OCI-LY7 (cell line): ENCODE results near the gene MBD3. TPM values are rescaled to one million over a fixed set of nuclear protein-coding genes. Genes with fewer than 3 reads are reported as not detected.
A peak's percentile ranks its signal among the peaks of the same experiment; 100 is the strongest.

Experiments
- BruUV-seq: library from RNA; stranded (reverse); fragments of 400-500 nt; replicated peaks from 2 replicates; lab custom pipeline; 2021; lab: Mats Ljungman, UMichigan
- CTCF ChIA-PET: fragments of 300-600 bp; sonication (Branson Sonifier 250); formaldehyde crosslinking; loops from one replicate; lab custom pipeline; 2022; ENCODE audit warnings: antibody characterized with exemption; ENCODE audit not compliant: unreplicated experiment; lab: Charles Lee
- POLR2A ChIA-PET: fragments of 300-600 bp; sonication (Branson Sonifier 250); formaldehyde crosslinking; loops from one replicate; lab custom pipeline; 2022; ENCODE audit warnings: antibody characterized with exemption; lab: Charles Lee
- DNase-seq: peaks from one replicate; pipeline ENCODE4 v3.0.0-alpha.2; 2015; ENCODE audit warnings: low spot score
- H2AFZ ChIP-seq: fragments of 200-600 bp; sonication (generic), shearing (Covaris generic); 2 replicates; pipeline ENCODE4 v1.6.1; 2014; ENCODE audit warnings: mild to moderate bottlenecking, antibody characterized with exemption, low read length, moderate library complexity
- H3K27ac ChIP-seq: fragments of 200-600 bp; sonication (generic); 2 replicates; pipeline ENCODE4 v1.5.1; 2014; ENCODE audit warnings: mixed run types, low read depth, mild to moderate bottlenecking, moderate library complexity, low read length, inconsistent platforms; ENCODE audit not compliant: poor library complexity, severe bottlenecking
- H3K36me3 ChIP-seq: fragments of 200-600 bp; sonication (generic); 2 replicates; pipeline ENCODE4 v1.6.1; 2014; ENCODE audit warnings: mild to moderate bottlenecking, antibody characterized with exemption, low read length, moderate library complexity, mixed read lengths; ENCODE audit not compliant: insufficient read depth
- H3K4me1 ChIP-seq: fragments of 200-600 bp; sonication (generic); 2 replicates; pipeline ENCODE4 v1.5.1; 2014; ENCODE audit warnings: mild to moderate bottlenecking, low read length; ENCODE audit not compliant: insufficient read depth, poor library complexity, severe bottlenecking
- H3K4me2 ChIP-seq: fragments of 200-600 bp; sonication (generic); 2 replicates; pipeline ENCODE4 v1.6.1; 2014; ENCODE audit warnings: mild to moderate bottlenecking, low read length
- H3K4me3 ChIP-seq: fragments of 200-600 bp; sonication (generic); 2 replicates; pipeline ENCODE4 v1.5.1; 2014; ENCODE audit warnings: mild to moderate bottlenecking, low read depth, low read length; ENCODE audit not compliant: poor library complexity, severe bottlenecking
- H3K79me2 ChIP-seq: fragments of 200-600 bp; sonication (generic); 2 replicates; pipeline ENCODE4 v1.6.1; 2016; ENCODE audit warnings: low read depth, mild to moderate bottlenecking, low read length, moderate library complexity, mixed read lengths; ENCODE audit not compliant: insufficient read depth
- H3K9me2 ChIP-seq: fragments of 200-600 bp; sonication (generic); 2 replicates; pipeline ENCODE4 v1.6.1; 2016; ENCODE audit warnings: mild to moderate bottlenecking, low read length, mixed read lengths; ENCODE audit not compliant: insufficient read depth
- H3K9me3 ChIP-seq: fragments of 200-600 bp; sonication (generic); 2 replicates; pipeline ENCODE4 v1.6.1; 2014; ENCODE audit warnings: mild to moderate bottlenecking, mixed run types, low read length, mixed read lengths
- H4K20me1 ChIP-seq: fragments of 200-600 bp; sonication (generic); 2 replicates; pipeline ENCODE4 v1.6.1; 2014; ENCODE audit warnings: mild to moderate bottlenecking, antibody characterized with exemption, low read length, moderate library complexity, mixed read lengths; ENCODE audit not compliant: insufficient read depth
- CTCF ChIP-seq: fragments of 200-600 bp; sonication (generic); conservative IDR thresholded peaks from 2 replicates; pipeline ENCODE4 v1.5.1; 2014; ENCODE audit warnings: mild to moderate bottlenecking, antibody characterized with exemption, low read length, moderate library complexity, mixed read lengths
- EZH2phosphoT487 ChIP-seq: fragments of 200-600 bp; sonication (generic); IDR thresholded peaks from 2 replicates; pipeline ENCODE4 v1.6.1; 2018; ENCODE audit warnings: low read depth, borderline replicate concordance, mild to moderate bottlenecking, mixed run types, antibody characterized with exemption, low read length, moderate library complexity, mixed read lengths
- intact Hi-C: fragments of 100-400 bp; cut with micrococcal nuclease; formaldehyde crosslinking; loops from one replicate; pipeline ENCODE4 v1.10.0; 2022; ENCODE audit not compliant: unreplicated experiment
- total RNA-seq, 2 experiments: library from RNA; depleted of rRNA in 1 of 2; stranded (reverse); fragments of >200 nt in 1 of 2; shearing (Covaris generic) in 1 of 2; gene quantifications; 2 replicates each; pipeline ENCODE4 v1.2.3, GENCODE V29; 2014 to 2022

Gene MBD3
- total RNA-seq, 2 experiments from 2014 or later = 168 to 172 TPM

DNA sequence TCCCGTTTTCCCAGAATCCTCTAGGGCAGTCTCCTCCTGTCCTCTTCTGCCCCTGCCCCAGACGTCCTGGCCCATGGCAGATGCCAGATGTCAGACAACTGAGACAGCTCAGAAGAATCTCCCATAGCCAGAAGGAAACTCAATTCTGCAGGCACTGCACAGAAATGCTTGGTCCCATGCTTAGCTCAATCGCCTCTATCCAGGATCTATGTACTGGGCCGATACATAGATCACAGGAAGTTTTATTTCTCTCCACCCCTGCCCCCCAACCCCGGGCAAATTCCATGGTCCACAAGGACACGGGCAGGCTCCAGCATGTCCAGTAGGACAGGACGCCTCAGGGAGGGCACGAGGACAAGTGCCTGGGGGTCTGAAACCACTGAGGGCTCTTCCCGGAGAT, 4.8 kb downstream of the MBD3 start:
- no peak overlapping the region for H3K4me3 ChIP-seq
- TF ChIP-seq EZH2phosphoT487 = no peak
- no peak for TF ChIP-seq CTCF
- no peak overlapping the region for H3K27ac ChIP-seq
- TSS peak; percentile 21 for BruUV-seq
- intact Hi-C loops = no loop called here
- H4K20me1 ChIP-seq = no peaks in the 10 kb centered on the region; the same call in 1 of the 2 replicates
- peaks cover 62% of the 10 kb centered on the region for H3K79me2 ChIP-seq
- no peak overlapping the region for H2AFZ ChIP-seq
- peaks cover 16% of the 10 kb centered on the region for H3K4me1 ChIP-seq
- peaks cover 81% of the 10 kb centered on the region for H3K36me3 ChIP-seq
- H3K9me3 ChIP-seq = no peaks in the 10 kb centered on the region
- no peak overlapping the region for H3K4me2 ChIP-seq
- H3K9me2 ChIP-seq = no peaks in the 10 kb centered on the region
- CTCF ChIA-PET = interaction anchor here (0.8 kb wide), 1 partner anchor 42 kb away, joined by 3 read pairs; no protein-coding TSS in a partner anchor
- POLR2A ChIA-PET = no interaction called here
- no peak for DNase-seq

DNA sequence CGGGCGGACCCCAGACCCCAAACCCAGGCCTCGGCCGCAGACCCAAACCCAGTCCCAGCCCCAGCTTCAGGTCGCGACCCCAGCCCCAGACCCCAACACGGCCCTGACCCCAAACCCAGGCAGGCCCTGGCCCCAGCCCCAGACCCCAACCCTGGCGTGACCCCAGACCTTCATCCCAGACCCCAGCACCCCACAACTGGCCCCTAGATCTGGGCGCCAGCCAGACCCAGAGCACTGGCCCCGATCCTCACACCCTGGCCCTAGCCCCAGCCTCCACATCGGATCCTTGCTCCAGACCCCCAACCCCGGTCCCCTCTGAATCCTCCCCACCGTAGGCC, 7.5 kb downstream of the MBD3 start:
- Histone ChIP-seq H3K9me2 (no peaks in the 10 kb centered on the region), H3K36me3 (peaks cover 89% of the 10 kb centered on the region), H3K4me1 (peaks cover 7% of the 10 kb centered on the region), H3K4me2 (no peak overlapping the region), H3K27ac (no peak overlapping the region), H3K4me3 (no peak overlapping the region), H2AFZ (no peak overlapping the region), H4K20me1 (no peaks in the 10 kb centered on the region; the same call in 1 of the 2 replicates), H3K9me3 (no peaks in the 10 kb centered on the region), H3K79me2 (peaks cover 43% of the 10 kb centered on the region)
- TF ChIP-seq CTCF = no peak
- TF ChIP-seq EZH2phosphoT487 = no peak
- ChIA-PET POLR2A (no interaction called here), CTCF (no interaction called here)
- BruUV-seq = no TSS peak
- intact Hi-C loops = no loop called here
- DNase-seq = no peak

GRCh38 chr19:1584500-1585242, 8.0 kb downstream of the MBD3 start:
- no peaks in the 10 kb centered on the region for H3K9me2 ChIP-seq
- H2AFZ ChIP-seq = no peak overlapping the region
- no peaks in the 10 kb centered on the region for H3K9me3 ChIP-seq
- ChIA-PET POLR2A (no interaction called here), CTCF (no interaction called here)
- H3K4me2 ChIP-seq = no peak overlapping the region
- no peaks in the 10 kb centered on the region for H4K20me1 ChIP-seq
- no peak overlapping the region for H3K4me3 ChIP-seq
- H3K79me2 ChIP-seq = peaks cover 37% of the 10 kb centered on the region
- no peak overlapping the region for H3K27ac ChIP-seq
- BruUV-seq = no TSS peak
- DNase-seq = no peak
- TF ChIP-seq CTCF (no peak), EZH2phosphoT487 (no peak)
- H3K36me3 ChIP-seq = peaks cover 89% of the 10 kb centered on the region
- peaks cover 1% of the 10 kb centered on the region for H3K4me1 ChIP-seq
- intact Hi-C loops = no loop called here
